Lower lobe of right lung (tissue), 2 donors: ENCODE data around the gene AVPR2. TPM values are rescaled to one million over a fixed set of nuclear protein-coding genes. Genes with fewer than 3 reads are reported as not detected.

Experiments
- ATAC-seq, 2 donors: fragments of 200-7000 bp; cut with Tn5 transposase; one replicate each; pipeline ENCODE4 v1.9.1; 2020 to 2022; ENCODE audit warnings: mild to moderate bottlenecking in 2 of 2, moderate library complexity in 2 of 2
- DNase-seq: peaks from one replicate; pipeline ENCODE4 v3.0.0-alpha.2; 2020
- H3K27ac ChIP-seq: fragments of 200-600 bp; one replicate; pipeline ENCODE4 v1.8.0; 2022
- H3K27me3 ChIP-seq: fragments of 200-600 bp; one replicate; pipeline ENCODE4 v1.8.0; 2022; ENCODE audit warnings: low read depth
- H3K36me3 ChIP-seq: fragments of 200-600 bp; one replicate; pipeline ENCODE4 v1.8.0; 2022; ENCODE audit warnings: mild to moderate bottlenecking
- H3K4me1 ChIP-seq: fragments of 200-600 bp; one replicate; pipeline ENCODE4 v1.8.0; 2022
- H3K4me3 ChIP-seq: fragments of 200-600 bp; one replicate; pipeline ENCODE4 v1.8.0; 2022; ENCODE audit warnings: mild to moderate bottlenecking
- H3K9me3 ChIP-seq: fragments of 200-600 bp; one replicate; pipeline ENCODE4 v1.8.0; 2022
- CTCF ChIP-seq: fragments of 200-600 bp; IDR thresholded peaks from one replicate; pipeline ENCODE4 v1.8.0; 2022; ENCODE audit warnings: antibody characterized with exemption, mild to moderate bottlenecking
- intact Hi-C: fragments of 100-400 bp; cut with DNase I; formaldehyde crosslinking; loops from one replicate; pipeline ENCODE4 v1.11.0; 2022
- total RNA-seq: library from RNA; stranded (reverse); fragmentation: NEBNext Ultra II Directional; extraction: Animal tissue kit (Norgen Biotek cat#: 25700); gene quantifications from one replicate; pipeline ENCODE4 v1.2.1, GENCODE V29; 2021
- donor health status: DM: no; HTN: yes; CAD: no; lungs with severe emphysema.

AVPR2 gene
- total RNA-seq, 1 donor from 2014 or later, result 1.9 TPM

- no peaks in the 10 kb centered on the region for H3K36me3 ChIP-seq
- ATAC-seq (no peak), DNase-seq (no peak)
- no peaks in the 10 kb centered on the region for H3K9me3 ChIP-seq
- no peak overlapping the region for H3K4me3 ChIP-seq
- no peak for TF ChIP-seq CTCF
- peaks cover 12% of the 10 kb centered on the region for H3K27me3 ChIP-seq
- intact Hi-C loops, result no loop called here
- no peaks in the 10 kb centered on the region for H3K4me1 ChIP-seq
- no peak overlapping the region for H3K27ac ChIP-seq
These were observed 26.8 kb upstream of the AVPR2 start for GRCh38 chrX:153877571-153878261.

- H3K4me3 ChIP-seq, result no peak overlapping the region
- H3K36me3 ChIP-seq, result no peaks in the 10 kb centered on the region
- no peaks in the 10 kb centered on the region for H3K9me3 ChIP-seq
- no peak for TF ChIP-seq CTCF
- ATAC-seq, result no peak
- no peak overlapping the region for H3K27ac ChIP-seq
- intact Hi-C loops, result no loop called here
- no peak for DNase-seq
- H3K4me1 ChIP-seq, result no peaks in the 10 kb centered on the region
- peaks cover 17% of the 10 kb centered on the region for H3K27me3 ChIP-seq
These were observed 26.1 kb upstream of the AVPR2 start for GRCh38 chrX:153878345-153878744.

- peaks cover 24% of the 10 kb centered on the region for H3K27me3 ChIP-seq
- no peaks in the 10 kb centered on the region for H3K4me1 ChIP-seq
- no peak for TF ChIP-seq CTCF
- no peak overlapping the region for H3K4me3 ChIP-seq
- ATAC-seq (no peak), DNase-seq (no peak)
- H3K27ac ChIP-seq, result no peak overlapping the region
- intact Hi-C loops, result no loop called here
- no peaks in the 10 kb centered on the region for H3K36me3 ChIP-seq
- H3K9me3 ChIP-seq, result no peaks in the 10 kb centered on the region
These were observed 25.4 kb upstream of the AVPR2 start for GRCh38 chrX:153878969-153879653.

GRCh38 chrX:153879741-153880439 is 24.6 kb upstream of the AVPR2 start:
- Histone ChIP-seq H3K4me3 (no peak overlapping the region), H3K27ac (no peak overlapping the region), H3K9me3 (no peaks in the 10 kb centered on the region), H3K27me3 (peaks cover 31% of the 10 kb centered on the region), H3K4me1 (no peaks in the 10 kb centered on the region), H3K36me3 (no peaks in the 10 kb centered on the region)
- intact Hi-C loops, result no loop called here
- TF ChIP-seq CTCF, result no peak
- ATAC-seq, result no peak
- DNase-seq, result no peak

GRCh38 chrX:153880440-153880815 is 24.0 kb upstream of the AVPR2 start:
- DNase-seq, result no peak
- no peak overlapping the region for H3K4me3 ChIP-seq
- peaks cover 36% of the 10 kb centered on the region for H3K27me3 ChIP-seq
- H3K27ac ChIP-seq, result no peak overlapping the region
- H3K4me1 ChIP-seq, result peaks cover 3% of the 10 kb centered on the region
- H3K36me3 ChIP-seq, result no peaks in the 10 kb centered on the region
- ATAC-seq, result no peak
- no peaks in the 10 kb centered on the region for H3K9me3 ChIP-seq
- no peak for TF ChIP-seq CTCF
- intact Hi-C loops, result no loop called here
